H9 (cell line): ENCODE measurements around the gene PLD4. TPM values are rescaled to one million over a fixed set of nuclear protein-coding genes. Genes with fewer than 3 reads are reported as not detected.

Experiments used
- DNase-seq: peaks from one replicate; pipeline ENCODE4 v3.0.0-alpha.2; 2017
- H2AFZ ChIP-seq: one replicate; pipeline ENCODE4 v1.6.1; 2013; ENCODE audit warnings: mild to moderate bottlenecking, low read length, control low read depth, moderate library complexity
- H2AK5ac ChIP-seq: 2 replicates; pipeline ENCODE4 v1.6.1; 2013; ENCODE audit warnings: low read length, control low read depth, mixed read lengths; ENCODE audit not compliant: insufficient read length
- H2BK120ac ChIP-seq: one replicate; pipeline ENCODE4 v1.6.1; 2013; ENCODE audit warnings: low read depth, mild to moderate bottlenecking, low read length, control low read depth, inconsistent platforms; ENCODE audit not compliant: poor library complexity, severe bottlenecking
- H2BK12ac ChIP-seq: 2 replicates; pipeline ENCODE4 v1.6.1; 2013; ENCODE audit warnings: low read length, control low read depth, mixed read lengths, low read depth; ENCODE audit not compliant: insufficient read length
- H2BK15ac ChIP-seq: 2 replicates; pipeline ENCODE4 v1.6.1; 2013; ENCODE audit warnings: low read depth, low read length, control low read depth
- H2BK20ac ChIP-seq: one replicate; pipeline ENCODE4 v1.6.1; 2013; ENCODE audit warnings: low read depth, mild to moderate bottlenecking, low read length, control low read depth, inconsistent platforms; ENCODE audit not compliant: poor library complexity, severe bottlenecking
- H2BK5ac ChIP-seq: 2 replicates; pipeline ENCODE4 v1.6.1; 2013; ENCODE audit warnings: low read length, control low read depth, mixed read lengths; ENCODE audit not compliant: insufficient read length
- H3K14ac ChIP-seq: 2 replicates; pipeline ENCODE4 v1.6.1; 2013; ENCODE audit warnings: low read length, control low read depth; ENCODE audit not compliant: insufficient read depth
- H3K18ac ChIP-seq: 2 replicates; pipeline ENCODE4 v1.6.1; 2013; ENCODE audit warnings: low read depth, mild to moderate bottlenecking, mixed read lengths, low read length, control low read depth; ENCODE audit not compliant: insufficient read length
- H3K23ac ChIP-seq: 2 replicates; pipeline ENCODE4 v1.6.1; 2013; ENCODE audit warnings: low read length, control low read depth, mixed read lengths, low read depth; ENCODE audit not compliant: insufficient read length
- H3K23me2 ChIP-seq: 2 replicates; pipeline ENCODE4 v1.6.1; 2013; ENCODE audit warnings: low read depth, mild to moderate bottlenecking, mixed read lengths, low read length, control low read depth; ENCODE audit not compliant: insufficient read length, poor library complexity, severe bottlenecking
- H3K27ac ChIP-seq: 2 replicates; pipeline ENCODE4 v1.5.1; 2013; ENCODE audit warnings: low read length, control low read depth, mixed read lengths, low read depth; ENCODE audit not compliant: insufficient read length
- H3K27me3 ChIP-seq: 2 replicates; pipeline ENCODE4 v1.6.1; 2013; ENCODE audit warnings: low read length, control low read depth, inconsistent platforms; ENCODE audit not compliant: insufficient read depth
- H3K4ac ChIP-seq: 2 replicates; pipeline ENCODE4 v1.6.1; 2013; ENCODE audit warnings: low read depth, mild to moderate bottlenecking, control low read depth, inconsistent platforms, low read length, moderate library complexity
- H3K4me1 ChIP-seq: 2 replicates; pipeline ENCODE4 v1.6.1; 2013; ENCODE audit warnings: low read length, control low read depth, inconsistent platforms; ENCODE audit not compliant: insufficient read depth
- H3K4me2 ChIP-seq: 2 replicates; pipeline ENCODE4 v1.6.1; 2013; ENCODE audit warnings: low read length, control low read depth, mixed read lengths; ENCODE audit not compliant: insufficient read length, insufficient read depth
- H3K56ac ChIP-seq: 2 replicates; pipeline ENCODE4 v1.6.1; 2013; ENCODE audit warnings: low read depth, mild to moderate bottlenecking, mixed read lengths, low read length, control low read depth; ENCODE audit not compliant: insufficient read length
- H3K79me1 ChIP-seq: 2 replicates; pipeline ENCODE4 v1.6.1; 2013; ENCODE audit warnings: low read depth, mild to moderate bottlenecking, moderate library complexity, low read length, control low read depth, inconsistent platforms; ENCODE audit not compliant: insufficient read depth, poor library complexity, severe bottlenecking
- H3K79me2 ChIP-seq: 2 replicates; pipeline ENCODE4 v1.6.1; 2013; ENCODE audit warnings: low read length, control low read depth, inconsistent platforms; ENCODE audit not compliant: insufficient read depth
- H3K9ac ChIP-seq: 2 replicates; pipeline ENCODE4 v1.6.1; 2013; ENCODE audit warnings: low read length, control low read depth, mixed read lengths; ENCODE audit not compliant: insufficient read length; ENCODE audit errors: extremely low read depth
- H3K9me3 ChIP-seq: one replicate; pipeline ENCODE4 v1.6.1; 2013; ENCODE audit warnings: low read depth, low read length, inconsistent platforms; ENCODE audit not compliant: control insufficient read depth
- H3T11ph ChIP-seq: one replicate; pipeline ENCODE4 v1.6.1; 2013; ENCODE audit warnings: mild to moderate bottlenecking, low read length, control low read depth, inconsistent platforms
- H4K20me1 ChIP-seq: one replicate; pipeline ENCODE4 v1.6.1; 2013; ENCODE audit not compliant: control insufficient read depth, insufficient read length, insufficient read depth
- H4K5ac ChIP-seq: 2 replicates; pipeline ENCODE4 v1.6.1; 2013; ENCODE audit warnings: low read depth, mild to moderate bottlenecking, mixed read lengths, low read length, control low read depth; ENCODE audit not compliant: insufficient read length
- H4K8ac ChIP-seq: replicated peaks from 2 replicates; pipeline ENCODE4 v1.6.1; 2013; ENCODE audit warnings: low read length, control low read depth, mixed read lengths, low read depth; ENCODE audit not compliant: insufficient read length
- H4K91ac ChIP-seq: 2 replicates; pipeline ENCODE4 v1.6.1; 2013; ENCODE audit warnings: low read depth, mild to moderate bottlenecking, moderate library complexity, mixed read lengths, low read length, control low read depth; ENCODE audit not compliant: insufficient read length
- H3K27ac Mint-ChIP-seq, 3 experiments: 2 replicates in 2 of 3; 3 replicates in 1 of 3; pipeline ENCODE4 v1.8.0; 2020 to 2021; ENCODE audit warnings: mixed read lengths in 3 of 3, mild to moderate bottlenecking in 1 of 3, moderate library complexity in 1 of 3
- H3K27me3 Mint-ChIP-seq: 2 replicates; pipeline ENCODE4 v1.8.0; 2021; ENCODE audit warnings: low read depth, mild to moderate bottlenecking, moderate library complexity, mixed read lengths
- H3K36me3 Mint-ChIP-seq, 3 experiments: 2 replicates in 2 of 3; 3 replicates in 1 of 3; pipeline ENCODE4 v1.8.0; 2020 to 2021; ENCODE audit warnings: low read depth in 3 of 3, mixed read lengths in 3 of 3; ENCODE audit not compliant: insufficient read depth in 1 of 3
- H3K4me1 Mint-ChIP-seq, 2 experiments: 2 replicates each; pipeline ENCODE4 v1.8.0; 2020; ENCODE audit warnings: mixed read lengths in 2 of 2
- H3K4me3 Mint-ChIP-seq, 2 experiments: 2 replicates in 1 of 2; 3 replicates in 1 of 2; pipeline ENCODE4 v1.8.0; 2020 to 2021; ENCODE audit warnings: mild to moderate bottlenecking in 2 of 2, mixed read lengths in 2 of 2, moderate library complexity in 1 of 2
- H3K9me3 Mint-ChIP-seq, 2 experiments: 2 replicates in 1 of 2; 3 replicates in 1 of 2; pipeline ENCODE4 v1.8.0; 2020; ENCODE audit warnings: mild to moderate bottlenecking in 2 of 2, mixed read lengths in 2 of 2, moderate library complexity in 1 of 2
- WGBS: extraction: QIAGEN DNeasy Blood & Tissue Kit; methylation state at CpG from one replicate; pipeline ENCODE4 v1.1.7; 2013; ENCODE audit warnings: missing lambda C conversion rate, low lambda C conversion rate, mixed read lengths; ENCODE audit not compliant: insufficient read length; ENCODE audit errors: extremely low coverage; 5-methylcytosine and 5-hydroxymethylcytosine counted together
- total RNA-seq: library from RNA; stranded (reverse); gene quantifications from 2 replicates; pipeline ENCODE4 v1.2.1, GENCODE V29; 2021
- TF ChIP-seq, protein P1 (sequence below): fragments of 200-600 bp; sonication (generic); conservative IDR thresholded peaks from 3 replicates; pipeline ENCODE4 v1.8.0; 2021; ENCODE audit warnings: antibody characterized with exemption, mild to moderate bottlenecking

The PLD4 gene
- total RNA-seq, 1 experiment from 2014 or later, result not detected

GRCh38 chr14:104894331-104895206 is 30.1 kb upstream of the PLD4 start:
- H3K4ac ChIP-seq, result no peak overlapping the region
- no peak overlapping the region for H3K9ac ChIP-seq
- no peak overlapping the region for H4K8ac ChIP-seq
- no peak overlapping the region for H3K14ac ChIP-seq
- peaks cover 0 to 5% of the 10 kb centered on the region in 2 experiments; a peak in 1 of 5 replicates for H3K9me3 Mint-ChIP-seq
- no peak overlapping the region for H4K91ac ChIP-seq
- H2BK12ac ChIP-seq, result no peak overlapping the region
- DNase-seq, result no peak
- H3K23ac ChIP-seq, result no peak overlapping the region
- TF ChIP-seq, protein P1, sequence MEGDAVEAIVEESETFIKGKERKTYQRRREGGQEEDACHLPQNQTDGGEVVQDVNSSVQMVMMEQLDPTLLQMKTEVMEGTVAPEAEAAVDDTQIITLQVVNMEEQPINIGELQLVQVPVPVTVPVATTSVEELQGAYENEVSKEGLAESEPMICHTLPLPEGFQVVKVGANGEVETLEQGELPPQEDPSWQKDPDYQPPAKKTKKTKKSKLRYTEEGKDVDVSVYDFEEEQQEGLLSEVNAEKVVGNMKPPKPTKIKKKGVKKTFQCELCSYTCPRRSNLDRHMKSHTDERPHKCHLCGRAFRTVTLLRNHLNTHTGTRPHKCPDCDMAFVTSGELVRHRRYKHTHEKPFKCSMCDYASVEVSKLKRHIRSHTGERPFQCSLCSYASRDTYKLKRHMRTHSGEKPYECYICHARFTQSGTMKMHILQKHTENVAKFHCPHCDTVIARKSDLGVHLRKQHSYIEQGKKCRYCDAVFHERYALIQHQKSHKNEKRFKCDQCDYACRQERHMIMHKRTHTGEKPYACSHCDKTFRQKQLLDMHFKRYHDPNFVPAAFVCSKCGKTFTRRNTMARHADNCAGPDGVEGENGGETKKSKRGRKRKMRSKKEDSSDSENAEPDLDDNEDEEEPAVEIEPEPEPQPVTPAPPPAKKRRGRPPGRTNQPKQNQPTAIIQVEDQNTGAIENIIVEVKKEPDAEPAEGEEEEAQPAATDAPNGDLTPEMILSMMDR, result no peak
- no peak overlapping the region for H2BK15ac ChIP-seq
- H3K79me1 ChIP-seq, result no peaks in the 10 kb centered on the region
- H3K4me2 ChIP-seq, result no peak overlapping the region
- H3K36me3 Mint-ChIP-seq, result peaks cover 0 to 1% (median 0%) of the 10 kb centered on the region in 3 experiments; a peak in 2 of 7 replicates
- H3K27ac Mint-ChIP-seq, result no peak overlapping the region; a peak in 1 of 7 replicates
- H3K23me2 ChIP-seq, result no peaks in the 10 kb centered on the region
- H4K20me1 ChIP-seq, result no peaks in the 10 kb centered on the region
- no peak overlapping the region for H3T11ph ChIP-seq
- H2AK5ac ChIP-seq, result no peak overlapping the region
- no peak overlapping the region for H3K56ac ChIP-seq
- no peaks in the 10 kb centered on the region for H3K9me3 ChIP-seq
- no peak overlapping the region for H4K5ac ChIP-seq
- no peak overlapping the region for H2AFZ ChIP-seq
- WGBS, result no CpG with 5 or more reads among the region's 30 CpGs
- no peak overlapping the region for H3K4me3 Mint-ChIP-seq
- no peak overlapping the region for H3K27ac ChIP-seq
- no peak overlapping the region for H2BK120ac ChIP-seq
- peaks cover 8% of the 10 kb centered on the region for H3K27me3 Mint-ChIP-seq
- H3K18ac ChIP-seq, result no peak overlapping the region
- H3K79me2 ChIP-seq, result no peaks in the 10 kb centered on the region
- no peaks in the 10 kb centered on the region for H3K4me1 ChIP-seq
- peaks cover 2 to 8% of the 10 kb centered on the region in 2 experiments for H3K4me1 Mint-ChIP-seq
- H2BK20ac ChIP-seq, result no peak overlapping the region
- no peaks in the 10 kb centered on the region for H3K27me3 ChIP-seq
- H2BK5ac ChIP-seq, result no peak overlapping the region
